HEK293T (cell line): ENCODE results near the gene VDAC1.

Source experiments
- CTBP1 ChIP-seq: fragments of 450-650 bp; IDR thresholded peaks from 2 replicates; pipeline ENCODE4 v1.6.1; 2016; ENCODE audit warnings: borderline replicate concordance
- ELF4 ChIP-seq: fragments of 450-650 bp; IDR thresholded peaks from 2 replicates; pipeline ENCODE4 v1.6.1; 2017; ENCODE audit warnings: antibody characterized with exemption
- FOXA1 ChIP-seq: fragments of 450-650 bp; IDR thresholded peaks from 2 replicates; pipeline ENCODE4 v1.6.1; 2016; ENCODE audit warnings: mild to moderate bottlenecking
- HDGF ChIP-seq: fragments of 450-650 bp; IDR thresholded peaks from 2 replicates; pipeline ENCODE4 v1.6.1; 2017; ENCODE audit warnings: antibody characterized with exemption, borderline replicate concordance
- LEF1 ChIP-seq: fragments of 450-650 bp; IDR thresholded peaks from 2 replicates; pipeline ENCODE4 v1.6.1; 2017; ENCODE audit warnings: mild to moderate bottlenecking, borderline replicate concordance
- SP1 ChIP-seq: fragments of 450-650 bp; IDR thresholded peaks from 2 replicates; pipeline ENCODE4 v1.6.1; 2017

DNA sequence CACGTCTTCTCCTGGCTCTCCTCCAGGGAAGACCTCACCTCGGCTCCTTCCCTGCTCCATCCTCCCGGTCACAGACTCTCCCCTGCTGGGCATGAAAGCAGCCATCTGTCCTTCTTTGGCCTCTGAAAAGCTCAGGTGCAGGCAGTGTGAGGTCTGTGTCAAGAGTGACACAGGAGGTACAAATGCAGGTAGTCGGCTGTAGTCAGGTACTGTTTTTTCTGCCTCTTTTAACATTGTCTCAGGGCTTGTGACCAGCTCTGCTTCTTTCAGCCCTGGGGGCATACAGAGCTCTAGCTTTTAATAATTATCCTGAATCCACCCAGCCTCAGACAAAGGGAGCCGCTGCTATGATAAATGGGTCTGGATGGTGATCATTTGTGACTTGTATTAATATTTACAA, 82.8 kb downstream of the VDAC1 start:
- TF ChIP-seq ELF4 (no peak), CTBP1 (no peak), LEF1 (no peak), SP1 (no peak), HDGF (no peak), FOXA1 (no peak)
